Muscle layer of duodenum (tissue), 2 donors: ENCODE results near the gene SYNJ2BP.
A peak's percentile ranks its signal among the peaks of the same experiment; 100 is the strongest.
"Not testable (repeated sequence)": the region's sequence is repeated elsewhere in the genome, so short reads cannot be mapped to it uniquely, and the experiment has no call there.

Experiments used
- H3K27ac ChIP-seq: one replicate; pipeline ENCODE4 v1.7.0; 2013; ENCODE audit warnings: mild to moderate bottlenecking, low read length
- H3K27me3 ChIP-seq: one replicate; pipeline ENCODE4 v1.7.0; 2013; ENCODE audit warnings: low read depth, mild to moderate bottlenecking, control low read depth, low read length
- H3K36me3 ChIP-seq, 2 donors: one replicate each; pipeline ENCODE4 v1.7.0; 2013; ENCODE audit warnings: low read length in 2 of 2, control low read depth in 1 of 2, mild to moderate bottlenecking in 1 of 2; ENCODE audit not compliant: insufficient read depth in 2 of 2, control insufficient read depth in 1 of 2
- H3K4me1 ChIP-seq, 2 donors: one replicate each; pipeline ENCODE4 v1.7.0; 2013; ENCODE audit warnings: low read length in 2 of 2, mild to moderate bottlenecking in 2 of 2, control low read depth in 1 of 2, moderate library complexity in 1 of 2; ENCODE audit not compliant: insufficient read depth in 2 of 2, control insufficient read depth in 1 of 2
- H3K4me3 ChIP-seq, 2 donors: one replicate each; pipeline ENCODE4 v1.7.0; 2013; ENCODE audit warnings: low read length in 2 of 2, low read depth in 1 of 2, mild to moderate bottlenecking in 1 of 2
- H3K9me3 ChIP-seq, 2 donors: one replicate each; pipeline ENCODE4 v1.7.0; 2013; ENCODE audit warnings: low read length in 2 of 2, control low read depth in 1 of 2, mild to moderate bottlenecking in 1 of 2; ENCODE audit not compliant: control insufficient read depth in 1 of 2
- donor health status: healthy.

SYNJ2BP gene

GRCh38 chr14:70416338-70416724 is 559 bp downstream of the SYNJ2BP start:
- Histone ChIP-seq H3K9me3 (no peaks in the 10 kb centered on the region), H3K27me3 (no peaks in the 10 kb centered on the region), H3K4me3 (peak overlapping the region; percentile 93 to 96), H3K27ac (peak overlapping the region; percentile 77), H3K4me1 (peaks cover 4 to 10% of the 10 kb centered on the region in 2 donors), H3K36me3 (no peaks in the 10 kb centered on the region)

- Histone ChIP-seq H3K36me3 (no peaks in the 10 kb centered on the region), H3K9me3 (no peaks in the 10 kb centered on the region), H3K27ac (no peak overlapping the region), H3K4me1 (peaks cover 4 to 10% of the 10 kb centered on the region in 2 donors), H3K4me3 (peak overlapping the region; percentile 33 to 96), H3K27me3 (no peaks in the 10 kb centered on the region)
Observed at GRCh38 chr14:70415788-70416187, 1.1 kb downstream of the SYNJ2BP start.

GRCh38 chr14:70407621-70408020 is 9.3 kb downstream of the SYNJ2BP start:
- H3K27ac ChIP-seq, result no peak overlapping the region
- H3K27me3 ChIP-seq, result no peaks in the 10 kb centered on the region
- no peak overlapping the region for H3K4me3 ChIP-seq
- peaks cover 3 to 4% of the 10 kb centered on the region in 2 donors for H3K36me3 ChIP-seq
- no peaks in the 10 kb centered on the region for H3K9me3 ChIP-seq
- peaks cover 0 to 3% of the 10 kb centered on the region in 2 donors for H3K4me1 ChIP-seq

- H3K36me3 ChIP-seq, H3K4me3 ChIP-seq, H3K27me3 ChIP-seq, H3K27ac ChIP-seq, H3K4me1 ChIP-seq, H3K9me3 ChIP-seq: not testable (repeated sequence)
Observed at GRCh38 chr14:70406216-70406615, 10.7 kb downstream of the SYNJ2BP start.

GRCh38 chr14:70403335-70403734 is 13.6 kb downstream of the SYNJ2BP start:
- H3K27me3 ChIP-seq, H3K36me3 ChIP-seq, H3K9me3 ChIP-seq, H3K4me1 ChIP-seq, H3K27ac ChIP-seq, H3K4me3 ChIP-seq: not testable (repeated sequence)

GRCh38 chr14:70401643-70402042 is 15.2 kb downstream of the SYNJ2BP start:
- H3K4me3 ChIP-seq, result no peak overlapping the region
- H3K27ac ChIP-seq, result no peak overlapping the region
- H3K36me3 ChIP-seq, result peaks cover 2 to 5% of the 10 kb centered on the region in 2 donors
- H3K4me1 ChIP-seq, result peaks cover 0 to 3% of the 10 kb centered on the region in 2 donors
- no peaks in the 10 kb centered on the region for H3K27me3 ChIP-seq
- no peaks in the 10 kb centered on the region for H3K9me3 ChIP-seq

- peaks cover 0 to 5% of the 10 kb centered on the region in 2 donors for H3K36me3 ChIP-seq
- no peak overlapping the region for H3K4me3 ChIP-seq
- H3K9me3 ChIP-seq, result no peaks in the 10 kb centered on the region
- no peaks in the 10 kb centered on the region for H3K4me1 ChIP-seq
- H3K27ac ChIP-seq, result no peak overlapping the region
- no peaks in the 10 kb centered on the region for H3K27me3 ChIP-seq
Observed at GRCh38 chr14:70398706-70399431, 18.0 kb downstream of the SYNJ2BP start.

GRCh38 chr14:70398280-70398679 is 18.6 kb downstream of the SYNJ2BP start:
- Histone ChIP-seq H3K4me1 (no peaks in the 10 kb centered on the region), H3K27ac (no peak overlapping the region), H3K9me3 (no peaks in the 10 kb centered on the region), H3K27me3 (no peaks in the 10 kb centered on the region), H3K36me3 (peaks cover 0 to 5% of the 10 kb centered on the region in 2 donors), H3K4me3 (no peak overlapping the region)

- H3K27ac ChIP-seq, result no peak overlapping the region
- no peaks in the 10 kb centered on the region for H3K9me3 ChIP-seq
- peaks cover 0 to 5% of the 10 kb centered on the region in 2 donors for H3K36me3 ChIP-seq
- H3K4me3 ChIP-seq, result no peak overlapping the region
- H3K4me1 ChIP-seq, result no peaks in the 10 kb centered on the region
- H3K27me3 ChIP-seq, result no peaks in the 10 kb centered on the region
Observed at GRCh38 chr14:70397746-70398145, 19.1 kb downstream of the SYNJ2BP start.

- no peaks in the 10 kb centered on the region for H3K27me3 ChIP-seq
- no peaks in the 10 kb centered on the region for H3K4me1 ChIP-seq
- no peak overlapping the region for H3K27ac ChIP-seq
- no peak overlapping the region for H3K4me3 ChIP-seq
- no peaks in the 10 kb centered on the region for H3K36me3 ChIP-seq
- no peaks in the 10 kb centered on the region for H3K9me3 ChIP-seq
Observed at GRCh38 chr14:70394674-70395306, 22.1 kb downstream of the SYNJ2BP start.

GRCh38 chr14:70392676-70393075 is 24.2 kb downstream of the SYNJ2BP start:
- H3K27ac ChIP-seq, result no peak overlapping the region

More at GRCh38 chr14:70392676-70393075, 24.2 kb downstream of the SYNJ2BP start:
- Histone ChIP-seq H3K36me3 (peaks cover 0 to 8% of the 10 kb centered on the region in 2 donors), H3K27me3 (no peaks in the 10 kb centered on the region), H3K9me3 (no peaks in the 10 kb centered on the region), H3K4me1 (no peaks in the 10 kb centered on the region), H3K4me3 (no peak overlapping the region)
